Stomach (tissue), 9 donors: ENCODE results near the gene CMTM2. TPM values are rescaled to one million over a fixed set of nuclear protein-coding genes. Genes with fewer than 3 reads are reported as not detected.

Experiments
- DNase-seq, 2 donors: peaks; one replicate each; pipeline versions ENCODE4 v3.0.0 to v3.0.0-alpha.2; 2013 to 2019
- H3K27ac ChIP-seq, 5 donors: fragments of 200-600 bp in 4 of 5; sonication (generic) in 4 of 5; one replicate each; pipeline ENCODE4 v1.5.1; 2013 to 2019; ENCODE audit warnings: mild to moderate bottlenecking in 1 of 5, moderate library complexity in 1 of 5
- H3K27me3 ChIP-seq, 3 donors: fragments of 200-600 bp; sonication (generic); one replicate each; pipeline ENCODE4 v1.5.1; 2017 to 2019; ENCODE audit warnings: mixed run types in 1 of 3
- H3K36me3 ChIP-seq, 4 donors: fragments of 200-600 bp; sonication (generic); 1 replicate in 3 of 4; 2 replicates in 1 of 4; pipeline ENCODE4 v1.5.1; 2016 to 2019
- H3K4me1 ChIP-seq, 4 donors: fragments of 200-600 bp; sonication (generic); one replicate each; pipeline ENCODE4 v1.5.1; 2016 to 2019
- H3K4me3 ChIP-seq, 4 donors: fragments of 200-600 bp; sonication (generic) in 3 of 4; one replicate each; pipeline ENCODE4 v1.5.1; 2016 to 2019; ENCODE audit warnings: mild to moderate bottlenecking in 1 of 4
- H3K9me3 ChIP-seq, 4 donors: fragments of 200-600 bp; sonication (generic); one replicate each; pipeline ENCODE4 v1.5.1; 2016 to 2019
- CTCF ChIP-seq, 7 experiments: fragments of 450-650 bp in 4 of 7; fragments of 200-600 bp in 3 of 7; sonication (generic) in 3 of 7; IDR thresholded peaks; one replicate each; pipeline ENCODE4 v1.5.1; 2016 to 2019; ENCODE audit warnings: antibody characterized with exemption in 7 of 7, control low read depth in 2 of 7, mild to moderate bottlenecking in 1 of 7
- EP300 ChIP-seq: sonication (generic); formaldehyde crosslinking; IDR thresholded peaks from one replicate; pipeline ENCODE4 v1.6.1; 2017; ENCODE audit warnings: antibody characterized with exemption
- POLR2A ChIP-seq, 4 donors: fragments of 450-650 bp; IDR thresholded peaks; one replicate each; pipeline ENCODE4 v1.6.1; 2016; ENCODE audit warnings: antibody characterized with exemption in 4 of 4, control low read depth in 2 of 4, mild to moderate bottlenecking in 1 of 4, moderate library complexity in 1 of 4
- POLR2AphosphoS5 ChIP-seq, 3 donors: sonication (generic); formaldehyde crosslinking; IDR thresholded peaks; one replicate each; pipeline ENCODE4 v1.6.1; 2016; ENCODE audit warnings: antibody characterized with exemption in 3 of 3
- WGBS, 5 donors: extraction: QIAGEN DNeasy Blood & Tissue Kit in 3 of 5; methylation state at CpG; one replicate each; pipeline versions ENCODE4 v1.1.5 to v1.1.7; 2013 to 2018; 5-methylcytosine and 5-hydroxymethylcytosine counted together
- intact Hi-C: fragments of 100-400 bp; cut with DNase I; formaldehyde crosslinking; loops from one replicate; pipeline ENCODE4 v1.15.1; 2023; ENCODE audit warnings: low total_unique reads
- polyA plus RNA-seq, 3 donors: library from polyadenylated mRNA; stranded (reverse); fragments of 200-250 nt; gene quantifications; one replicate each; pipeline ENCODE4 v1.2.3, GENCODE V29; 2013
- total RNA-seq, 5 donors: library from RNA; depleted of rRNA; stranded (reverse); fragments of >200 nt; gene quantifications; one replicate each; pipeline versions ENCODE4 v1.1.0 to v1.2.3, GENCODE V29; 2014 to 2016
- donor health status: healthy with polysubstance abuse.
- donor health status: Bipolar disorder and iron deficiency.
- donor health status: healthy.

The CMTM2 gene
- total and polyA plus RNA-seq, 8 donors: 0.48 to 0.50 TPM; not detected in 6

DNA sequence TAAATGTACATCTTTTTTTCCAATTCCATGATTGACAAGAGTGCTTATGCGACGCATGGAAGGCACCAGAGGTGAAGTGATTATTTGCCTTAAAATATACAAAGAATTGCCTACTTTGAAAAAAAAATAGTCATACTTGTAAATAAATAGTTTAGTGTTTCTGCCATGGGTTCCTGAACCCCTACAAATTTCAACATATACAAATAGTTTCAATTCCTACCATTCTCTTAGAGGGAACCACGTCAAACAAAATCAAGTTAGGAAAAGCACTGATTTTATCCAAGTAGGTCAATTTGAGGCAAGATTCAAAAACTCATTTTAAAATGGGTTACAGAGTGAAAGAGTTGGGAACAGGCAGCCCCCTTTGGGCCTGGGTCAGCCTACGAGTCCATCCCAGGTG lies 36.9 kb downstream of the CMTM2 start:
- intact Hi-C loops: no loop called here
- WGBS, 5 donors: 89 to 94% (median 93%) methylated on average over 4 of the region's 4 CpGs
- no peaks in the 10 kb centered on the region for H3K9me3 ChIP-seq
- H3K4me1 ChIP-seq: peaks cover 15 to 32% (median 21%) of the 10 kb centered on the region in 4 donors
- H3K36me3 ChIP-seq: peaks cover 30 to 68% (median 56%) of the 10 kb centered on the region in 4 donors
- TF ChIP-seq POLR2AphosphoS5 (IDR thresholded peaks at IDR 0.05): no peak
- no peak for TF ChIP-seq POLR2A (IDR thresholded peaks at IDR 0.05)
- no peak for TF ChIP-seq CTCF (IDR thresholded peaks at IDR 0.05)
- no peak for TF ChIP-seq EP300
- no peak overlapping the region for H3K27ac ChIP-seq
- no peaks in the 10 kb centered on the region for H3K27me3 ChIP-seq
- no peak overlapping the region for H3K4me3 ChIP-seq
- DNase-seq: no peak

GRCh38 chr16:66616592-66616991 lies 37.3 kb downstream of the CMTM2 start:
- no peaks in the 10 kb centered on the region for H3K27me3 ChIP-seq
- no peak overlapping the region for H3K27ac ChIP-seq
- intact Hi-C loops: no loop called here
- H3K9me3 ChIP-seq: no peaks in the 10 kb centered on the region
- peaks cover 33 to 68% (median 56%) of the 10 kb centered on the region in 4 donors for H3K36me3 ChIP-seq
- no peak for DNase-seq
- WGBS, 5 donors: 76 to 81% (median 78%) methylated on average over 9 of the region's 9 CpGs
- no peak for TF ChIP-seq EP300
- TF ChIP-seq POLR2A (IDR thresholded peaks at IDR 0.05): no peak
- TF ChIP-seq POLR2AphosphoS5 (IDR thresholded peaks at IDR 0.05): no peak
- no peak for TF ChIP-seq CTCF (IDR thresholded peaks at IDR 0.05)
- H3K4me1 ChIP-seq: peaks cover 15 to 32% (median 21%) of the 10 kb centered on the region in 4 donors
- no peak overlapping the region for H3K4me3 ChIP-seq

- WGBS, 5 donors: 70 to 84% (median 77%) methylated on average over 2 of the region's 2 CpGs
- H3K36me3 ChIP-seq: peaks cover 33 to 68% (median 56%) of the 10 kb centered on the region in 4 donors
- no peak overlapping the region for H3K27ac ChIP-seq
- intact Hi-C loops: no loop called here
- TF ChIP-seq CTCF (IDR thresholded peaks at IDR 0.05): no peak
- no peak for TF ChIP-seq EP300
- TF ChIP-seq POLR2A (IDR thresholded peaks at IDR 0.05): no peak
- TF ChIP-seq POLR2AphosphoS5 (IDR thresholded peaks at IDR 0.05): no peak
- peaks cover 15 to 32% (median 21%) of the 10 kb centered on the region in 4 donors for H3K4me1 ChIP-seq
- H3K4me3 ChIP-seq: no peak overlapping the region
- no peaks in the 10 kb centered on the region for H3K27me3 ChIP-seq
- H3K9me3 ChIP-seq: no peaks in the 10 kb centered on the region
- DNase-seq: no peak
Measured at GRCh38 chr16:66617010-66617434, 37.8 kb downstream of the CMTM2 start.

DNA sequence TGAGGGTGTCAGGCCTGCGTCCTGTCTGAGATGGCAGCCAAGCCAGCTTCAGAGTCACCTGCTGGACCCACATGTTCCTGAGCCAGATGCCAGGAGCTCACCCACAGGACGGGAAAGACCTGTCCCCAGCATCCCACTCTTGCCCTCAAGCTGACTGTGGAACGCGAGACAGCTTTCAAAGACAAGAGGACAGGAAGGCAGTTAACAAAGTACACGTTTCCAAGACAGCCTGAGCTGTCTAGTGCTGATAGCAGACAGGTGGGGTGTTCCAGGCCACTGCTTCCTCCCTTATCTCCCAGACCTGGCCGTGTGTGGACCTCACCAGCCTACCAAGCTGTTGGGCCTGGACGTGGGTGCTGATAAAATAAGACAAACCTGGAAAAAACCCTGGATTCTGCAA lies 38.5 kb downstream of the CMTM2 start:
- no peaks in the 10 kb centered on the region for H3K9me3 ChIP-seq
- no peak for TF ChIP-seq CTCF (IDR thresholded peaks at IDR 0.05)
- TF ChIP-seq EP300: no peak
- TF ChIP-seq POLR2AphosphoS5 (IDR thresholded peaks at IDR 0.05): no peak
- TF ChIP-seq POLR2A (IDR thresholded peaks at IDR 0.05): no peak
- WGBS, 5 donors: 32 to 55% (median 41%) methylated on average over 7 of the region's 7 CpGs
- no peak overlapping the region for H3K4me3 ChIP-seq
- peaks cover 29 to 68% (median 56%) of the 10 kb centered on the region in 4 donors for H3K36me3 ChIP-seq
- peak overlapping the region in 3 of 5 donors; percentile 23 to 62 (median 48) for H3K27ac ChIP-seq
- H3K27me3 ChIP-seq: no peaks in the 10 kb centered on the region
- intact Hi-C loops: no loop called here
- no peak for DNase-seq
- peaks cover 15 to 32% (median 21%) of the 10 kb centered on the region in 4 donors for H3K4me1 ChIP-seq
